OCI-LY7 (cell line): Measurements from ENCODE around the gene GPX7. TPM values are rescaled to one million over a fixed set of nuclear protein-coding genes. Genes with fewer than 3 reads are reported as not detected.

Source experiments
- BruUV-seq: library from RNA; stranded (reverse); fragments of 400-500 nt; replicated peaks from 2 replicates; lab custom pipeline; 2021; lab: Mats Ljungman, UMichigan
- CTCF ChIA-PET: fragments of 300-600 bp; sonication (Branson Sonifier 250); formaldehyde crosslinking; loops from one replicate; lab custom pipeline; 2022; ENCODE audit warnings: antibody characterized with exemption; ENCODE audit not compliant: unreplicated experiment; lab: Charles Lee
- POLR2A ChIA-PET: fragments of 300-600 bp; sonication (Branson Sonifier 250); formaldehyde crosslinking; loops from one replicate; lab custom pipeline; 2022; ENCODE audit warnings: antibody characterized with exemption; lab: Charles Lee
- DNase-seq: peaks from one replicate; pipeline ENCODE4 v3.0.0-alpha.2; 2015; ENCODE audit warnings: low spot score
- H2AFZ ChIP-seq: fragments of 200-600 bp; sonication (generic), shearing (Covaris generic); 2 replicates; pipeline ENCODE4 v1.6.1; 2014; ENCODE audit warnings: mild to moderate bottlenecking, antibody characterized with exemption, low read length, moderate library complexity
- H3K27ac ChIP-seq: fragments of 200-600 bp; sonication (generic); 2 replicates; pipeline ENCODE4 v1.5.1; 2014; ENCODE audit warnings: mixed run types, low read depth, mild to moderate bottlenecking, moderate library complexity, low read length, inconsistent platforms; ENCODE audit not compliant: poor library complexity, severe bottlenecking
- H3K36me3 ChIP-seq: fragments of 200-600 bp; sonication (generic); 2 replicates; pipeline ENCODE4 v1.6.1; 2014; ENCODE audit warnings: mild to moderate bottlenecking, antibody characterized with exemption, low read length, moderate library complexity, mixed read lengths; ENCODE audit not compliant: insufficient read depth
- H3K4me1 ChIP-seq: fragments of 200-600 bp; sonication (generic); 2 replicates; pipeline ENCODE4 v1.5.1; 2014; ENCODE audit warnings: mild to moderate bottlenecking, low read length; ENCODE audit not compliant: insufficient read depth, poor library complexity, severe bottlenecking
- H3K4me2 ChIP-seq: fragments of 200-600 bp; sonication (generic); 2 replicates; pipeline ENCODE4 v1.6.1; 2014; ENCODE audit warnings: mild to moderate bottlenecking, low read length
- H3K4me3 ChIP-seq: fragments of 200-600 bp; sonication (generic); 2 replicates; pipeline ENCODE4 v1.5.1; 2014; ENCODE audit warnings: mild to moderate bottlenecking, low read depth, low read length; ENCODE audit not compliant: poor library complexity, severe bottlenecking
- H3K79me2 ChIP-seq: fragments of 200-600 bp; sonication (generic); 2 replicates; pipeline ENCODE4 v1.6.1; 2016; ENCODE audit warnings: low read depth, mild to moderate bottlenecking, low read length, moderate library complexity, mixed read lengths; ENCODE audit not compliant: insufficient read depth
- H3K9me2 ChIP-seq: fragments of 200-600 bp; sonication (generic); 2 replicates; pipeline ENCODE4 v1.6.1; 2016; ENCODE audit warnings: mild to moderate bottlenecking, low read length, mixed read lengths; ENCODE audit not compliant: insufficient read depth
- H3K9me3 ChIP-seq: fragments of 200-600 bp; sonication (generic); 2 replicates; pipeline ENCODE4 v1.6.1; 2014; ENCODE audit warnings: mild to moderate bottlenecking, mixed run types, low read length, mixed read lengths
- H4K20me1 ChIP-seq: fragments of 200-600 bp; sonication (generic); 2 replicates; pipeline ENCODE4 v1.6.1; 2014; ENCODE audit warnings: mild to moderate bottlenecking, antibody characterized with exemption, low read length, moderate library complexity, mixed read lengths; ENCODE audit not compliant: insufficient read depth
- EZH2phosphoT487 ChIP-seq: fragments of 200-600 bp; sonication (generic); IDR thresholded peaks from 2 replicates; pipeline ENCODE4 v1.6.1; 2018; ENCODE audit warnings: low read depth, borderline replicate concordance, mild to moderate bottlenecking, mixed run types, antibody characterized with exemption, low read length, moderate library complexity, mixed read lengths
- intact Hi-C: fragments of 100-400 bp; cut with micrococcal nuclease; formaldehyde crosslinking; loops from one replicate; pipeline ENCODE4 v1.10.0; 2022; ENCODE audit not compliant: unreplicated experiment
- total RNA-seq, 2 experiments: library from RNA; depleted of rRNA in 1 of 2; stranded (reverse); fragments of >200 nt in 1 of 2; shearing (Covaris generic) in 1 of 2; gene quantifications; 2 replicates each; pipeline ENCODE4 v1.2.3, GENCODE V29; 2014 to 2022
- TF ChIP-seq, protein P1 (sequence below): fragments of 200-600 bp; sonication (generic); conservative IDR thresholded peaks from 2 replicates; pipeline ENCODE4 v1.5.1; 2014; ENCODE audit warnings: mild to moderate bottlenecking, antibody characterized with exemption, low read length, moderate library complexity, mixed read lengths

GPX7 gene
- total RNA-seq, 2 experiments from 2014 or later = not detected

DNA sequence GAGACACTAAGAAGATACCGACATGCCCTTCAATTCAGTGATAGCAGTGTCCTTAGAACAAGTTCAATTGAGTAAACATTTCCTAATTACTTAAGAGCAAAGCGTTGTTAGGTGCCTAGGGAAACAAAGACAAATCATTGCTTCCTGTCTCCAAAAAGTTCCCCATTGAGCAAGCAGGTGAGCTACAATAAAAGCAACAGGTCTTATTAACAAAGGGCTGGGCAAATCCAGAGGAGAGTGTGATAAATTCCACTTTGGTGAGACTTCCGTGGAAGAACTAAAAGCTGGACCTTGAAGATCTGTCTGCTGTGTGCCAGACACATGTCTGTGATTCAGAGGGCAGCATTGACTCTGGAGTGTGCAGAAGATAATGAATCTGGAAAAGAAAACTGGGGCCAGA, 47.4 kb upstream of the GPX7 start:
- no TSS peak for BruUV-seq
- no peaks in the 10 kb centered on the region for H3K36me3 ChIP-seq
- intact Hi-C loops = loop anchor here (5.0 kb wide), 2 partner anchors 113 to 133 kb away; no protein-coding TSS in a partner anchor
- peaks cover 27% of the 10 kb centered on the region for H3K4me1 ChIP-seq
- H3K27ac ChIP-seq = no peak overlapping the region
- ChIA-PET CTCF (no interaction called here), POLR2A (no interaction called here)
- no peak overlapping the region for H3K4me3 ChIP-seq
- peaks cover 28% of the 10 kb centered on the region for H3K79me2 ChIP-seq
- peaks cover 13% of the 10 kb centered on the region; the same call in 1 of the 2 replicates for H4K20me1 ChIP-seq
- peak overlapping the region; percentile 85 for H3K4me2 ChIP-seq
- no peaks in the 10 kb centered on the region for H3K9me2 ChIP-seq
- no peak overlapping the region for H2AFZ ChIP-seq
- TF ChIP-seq EZH2phosphoT487 = no peak
- TF ChIP-seq, protein P1, sequence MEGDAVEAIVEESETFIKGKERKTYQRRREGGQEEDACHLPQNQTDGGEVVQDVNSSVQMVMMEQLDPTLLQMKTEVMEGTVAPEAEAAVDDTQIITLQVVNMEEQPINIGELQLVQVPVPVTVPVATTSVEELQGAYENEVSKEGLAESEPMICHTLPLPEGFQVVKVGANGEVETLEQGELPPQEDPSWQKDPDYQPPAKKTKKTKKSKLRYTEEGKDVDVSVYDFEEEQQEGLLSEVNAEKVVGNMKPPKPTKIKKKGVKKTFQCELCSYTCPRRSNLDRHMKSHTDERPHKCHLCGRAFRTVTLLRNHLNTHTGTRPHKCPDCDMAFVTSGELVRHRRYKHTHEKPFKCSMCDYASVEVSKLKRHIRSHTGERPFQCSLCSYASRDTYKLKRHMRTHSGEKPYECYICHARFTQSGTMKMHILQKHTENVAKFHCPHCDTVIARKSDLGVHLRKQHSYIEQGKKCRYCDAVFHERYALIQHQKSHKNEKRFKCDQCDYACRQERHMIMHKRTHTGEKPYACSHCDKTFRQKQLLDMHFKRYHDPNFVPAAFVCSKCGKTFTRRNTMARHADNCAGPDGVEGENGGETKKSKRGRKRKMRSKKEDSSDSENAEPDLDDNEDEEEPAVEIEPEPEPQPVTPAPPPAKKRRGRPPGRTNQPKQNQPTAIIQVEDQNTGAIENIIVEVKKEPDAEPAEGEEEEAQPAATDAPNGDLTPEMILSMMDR = no peak
- DNase-seq = no peak
- H3K9me3 ChIP-seq = no peaks in the 10 kb centered on the region

DNA sequence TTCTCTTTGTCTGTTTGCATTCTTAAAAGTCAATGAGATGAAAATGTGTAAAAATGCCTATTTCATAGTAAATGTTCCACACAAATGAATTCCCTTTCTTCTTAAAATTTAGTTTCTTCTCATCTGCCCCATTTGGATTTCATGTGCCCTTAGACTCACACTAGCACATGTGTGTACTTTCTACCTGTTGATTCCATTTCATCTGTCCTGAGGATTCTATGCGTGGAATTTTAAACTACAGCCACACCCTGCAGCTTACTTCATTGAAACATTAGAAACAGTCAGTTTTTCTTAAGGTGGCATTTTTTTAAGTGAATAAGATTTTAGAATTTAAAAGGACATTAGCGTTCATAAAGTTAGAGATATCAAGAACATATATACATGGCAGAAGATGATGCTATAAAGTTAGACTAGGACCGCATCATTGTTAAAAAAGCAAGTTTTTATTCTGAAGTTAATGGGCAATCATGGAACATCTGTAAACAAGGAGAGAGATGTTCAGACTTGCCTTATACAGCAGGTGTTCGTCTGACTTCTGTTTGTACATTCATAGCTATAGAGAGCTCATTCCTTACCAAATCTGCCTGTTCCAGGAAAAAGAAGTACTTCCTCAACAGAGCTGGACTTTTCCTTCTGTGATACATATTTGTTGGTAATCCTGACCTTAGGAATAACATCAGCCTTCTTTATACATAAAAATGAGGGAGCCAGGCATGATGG, 45.4 kb upstream of the GPX7 start:
- no peak overlapping the region for H3K4me3 ChIP-seq
- H2AFZ ChIP-seq = no peak overlapping the region
- intact Hi-C loops = no loop called here
- H3K4me1 ChIP-seq = peaks cover 14% of the 10 kb centered on the region
- BruUV-seq = no TSS peak
- no peak overlapping the region for H3K4me2 ChIP-seq
- H3K27ac ChIP-seq = no peak overlapping the region
- no peak for DNase-seq
- no peaks in the 10 kb centered on the region for H3K36me3 ChIP-seq
- H3K9me2 ChIP-seq = no peaks in the 10 kb centered on the region
- peaks cover 2% of the 10 kb centered on the region; the same call in 1 of the 2 replicates for H4K20me1 ChIP-seq
- H3K79me2 ChIP-seq = peaks cover 8% of the 10 kb centered on the region; the same call in 1 of the 2 replicates
- TF ChIP-seq, protein P1 = no peak
- no peak for TF ChIP-seq EZH2phosphoT487
- ChIA-PET POLR2A (interaction anchor here (0.5 to 1.2 kb wide), 3 partner anchors 36 to 159 kb away, joined by 3 to 5 read pairs (median 4); no protein-coding TSS in a partner anchor), CTCF (no interaction called here)
- H3K9me3 ChIP-seq = no peaks in the 10 kb centered on the region

DNA sequence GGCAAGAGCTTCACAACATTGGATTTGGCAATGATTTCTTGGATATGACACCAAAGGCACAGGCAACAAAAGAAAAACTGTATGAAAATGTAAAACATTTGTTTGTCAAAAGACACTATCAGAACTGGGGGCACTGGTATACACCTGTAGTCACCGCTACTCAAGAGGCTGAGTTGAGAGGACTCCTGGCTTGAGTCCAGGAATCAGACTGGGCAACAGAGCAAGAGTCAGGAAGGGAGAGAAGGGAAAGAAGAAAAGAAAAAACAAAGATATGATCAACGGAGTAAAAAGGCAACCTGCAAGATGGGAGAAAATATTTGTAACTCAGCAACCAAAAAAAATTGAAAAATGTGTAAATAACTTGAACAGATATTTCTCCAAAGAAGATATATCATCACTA, 43.2 kb upstream of the GPX7 start:
- no peak overlapping the region for H3K27ac ChIP-seq
- ChIA-PET POLR2A (interaction anchor here (1.0 kb wide), 1 partner anchor 44 kb away, joined by 4 read pairs; no protein-coding TSS in a partner anchor), CTCF (no interaction called here)
- no peaks in the 10 kb centered on the region for H3K9me3 ChIP-seq
- no peak overlapping the region for H3K4me3 ChIP-seq
- no peaks in the 10 kb centered on the region for H4K20me1 ChIP-seq
- no peaks in the 10 kb centered on the region for H3K79me2 ChIP-seq
- no peak overlapping the region for H2AFZ ChIP-seq
- H3K36me3 ChIP-seq = no peaks in the 10 kb centered on the region
- no peak overlapping the region for H3K4me2 ChIP-seq
- intact Hi-C loops = no loop called here
- DNase-seq = no peak
- TF ChIP-seq, protein P1 = no peak
- TF ChIP-seq EZH2phosphoT487 = no peak
- BruUV-seq = no TSS peak
- H3K9me2 ChIP-seq = no peaks in the 10 kb centered on the region
- H3K4me1 ChIP-seq = peaks cover 11% of the 10 kb centered on the region
